Neural cell (in vitro differentiated cells): ENCODE measurements around the gene MLKL. TPM values are rescaled to one million over a fixed set of nuclear protein-coding genes. Genes with fewer than 3 reads are reported as not detected.

Experiments
- H2AFZ ChIP-seq: fragments of 200-600, 300-800 bp; sonication (generic), shearing (Covaris generic); 2 replicates; pipeline ENCODE4 v1.6.0; 2014; ENCODE audit warnings: low read depth, mild to moderate bottlenecking, antibody characterized with exemption, low read length, moderate library complexity
- H3F3A ChIP-seq: fragments of 200-600 bp; shearing (Covaris generic); 2 replicates; pipeline ENCODE4 v1.6.1; 2016; ENCODE audit warnings: mild to moderate bottlenecking, moderate library complexity, mixed read lengths, antibody characterized with exemption, low read length; ENCODE audit not compliant: insufficient read depth, poor library complexity, severe bottlenecking
- H3K27ac ChIP-seq: fragments of 200-600, 300-800 bp; sonication (generic), shearing (Covaris generic); 2 replicates; pipeline ENCODE4 v1.5.1; 2014; ENCODE audit warnings: mild to moderate bottlenecking, low read length, moderate library complexity
- H3K27me3 ChIP-seq: fragments of 300-800, 200-600 bp; sonication (generic), shearing (Covaris generic); 2 replicates; pipeline ENCODE4 v1.6.0; 2014; ENCODE audit warnings: mild to moderate bottlenecking, low read depth, low read length, moderate library complexity; ENCODE audit not compliant: insufficient read depth
- H3K36me3 ChIP-seq: fragments of 300-800, 200-600 bp; sonication (generic), shearing (Covaris generic); 2 replicates; pipeline ENCODE4 v1.5.1; 2014; ENCODE audit warnings: mild to moderate bottlenecking, antibody characterized with exemption, low read length, moderate library complexity; ENCODE audit not compliant: insufficient read depth
- H3K4me2 ChIP-seq: fragments of 300-800, 200-600 bp; sonication (generic), shearing (Covaris generic); 2 replicates; pipeline ENCODE4 v1.6.0; 2014; ENCODE audit warnings: mild to moderate bottlenecking, low read length
- H3K4me3 ChIP-seq: fragments of 300-800, 200-600 bp; sonication (generic), shearing (Covaris generic); 2 replicates; pipeline ENCODE4 v1.5.1; 2014; ENCODE audit warnings: mild to moderate bottlenecking, low read length, moderate library complexity
- H3K79me2 ChIP-seq: fragments of 200-600 bp; shearing (Covaris generic); replicated peaks from 2 replicates; pipeline ENCODE4 v1.6.0; 2014; ENCODE audit warnings: mild to moderate bottlenecking, low read length, moderate library complexity; ENCODE audit not compliant: insufficient read depth
- H3K9ac ChIP-seq: fragments of 300-800, 200-600 bp; sonication (generic), shearing (Covaris generic); 2 replicates; pipeline ENCODE4 v1.6.1; 2016; ENCODE audit warnings: mild to moderate bottlenecking, low read length, mixed read lengths
- H3K9me2 ChIP-seq: fragments of 200-600 bp; shearing (Covaris generic); 2 replicates; pipeline ENCODE4 v1.6.1; 2016; ENCODE audit warnings: mild to moderate bottlenecking, low read length, mixed read lengths; ENCODE audit not compliant: insufficient read depth
- H3K9me3 ChIP-seq: fragments of 200-600, 300-800 bp; sonication (generic), shearing (Covaris generic); 2 replicates; pipeline ENCODE4 v1.6.1; 2016; ENCODE audit warnings: mild to moderate bottlenecking, mixed run types, low read length, moderate library complexity, mixed read lengths
- H4K20me1 ChIP-seq: fragments of 200-600 bp; shearing (Covaris generic); 2 replicates; pipeline ENCODE4 v1.6.1; 2016; ENCODE audit warnings: mild to moderate bottlenecking, mixed run types; ENCODE audit not compliant: insufficient read depth
- CTCF ChIP-seq: fragments of 450-650 bp; IDR thresholded peaks from 2 replicates; pipeline ENCODE4 v1.5.1; 2014; ENCODE audit warnings: antibody characterized with exemption, mild to moderate bottlenecking, moderate library complexity; ENCODE audit not compliant: poor library complexity, severe bottlenecking
- EP300 ChIP-seq: fragments of 450-650 bp; conservative IDR thresholded peaks from 2 replicates; pipeline ENCODE4 v1.6.1; 2014; ENCODE audit warnings: antibody characterized with exemption, mild to moderate bottlenecking, moderate library complexity; ENCODE audit not compliant: poor library complexity, severe bottlenecking
- EZH2 ChIP-seq: fragments of 200-600, 300-800 bp; shearing (Covaris generic), sonication (generic); IDR thresholded peaks from 2 replicates; pipeline ENCODE4 v1.6.1; 2014; ENCODE audit warnings: antibody characterized with exemption, low read length, borderline replicate concordance, mild to moderate bottlenecking; ENCODE audit not compliant: insufficient read depth, poor library complexity, severe bottlenecking
- MXI1 ChIP-seq: fragments of 450-650 bp; conservative IDR thresholded peaks from 2 replicates; pipeline ENCODE4 v1.6.1; 2014; ENCODE audit warnings: antibody characterized with exemption, mild to moderate bottlenecking; ENCODE audit not compliant: poor library complexity, severe bottlenecking
- POLR2AphosphoS5 ChIP-seq: IDR thresholded peaks from 2 replicates; pipeline ENCODE4 v1.6.1; 2012
- RAD21 ChIP-seq: fragments of 450-650 bp; conservative IDR thresholded peaks from 2 replicates; pipeline ENCODE4 v1.6.1; 2014; ENCODE audit warnings: antibody characterized with exemption, mild to moderate bottlenecking, moderate library complexity
- REST ChIP-seq: IDR thresholded peaks from 2 replicates; pipeline ENCODE4 v1.6.1; 2012; ENCODE audit warnings: borderline replicate concordance
- SMC3 ChIP-seq: fragments of 450-650 bp; conservative IDR thresholded peaks from 2 replicates; pipeline ENCODE4 v1.6.1; 2014; ENCODE audit warnings: antibody characterized with exemption, mild to moderate bottlenecking, moderate library complexity; ENCODE audit not compliant: poor library complexity
- TAF1 ChIP-seq: IDR thresholded peaks from 2 replicates; pipeline ENCODE4 v1.6.1; 2012; ENCODE audit warnings: low read depth
- polyA plus RNA-seq: library from polyadenylated mRNA; depleted of rRNA; stranded (reverse); fragments of >200 nt; gene quantifications from 2 replicates; pipeline ENCODE4 v1.2.3, GENCODE V29; 2014

MLKL gene
- polyA plus RNA-seq, 1 donor from 2014 or later = not detected

GRCh38 chr16:74650966-74651567 is 49.6 kb downstream of the MLKL start:
- Histone ChIP-seq H3K4me3 (no peak overlapping the region), H3K79me2 (peaks cover 13% of the 10 kb centered on the region), H3K9ac (no peak overlapping the region), H3K27ac (no peak overlapping the region), H3K36me3 (no peaks in the 10 kb centered on the region), H3K9me3 (no peaks in the 10 kb centered on the region), H3K27me3 (no peaks in the 10 kb centered on the region), H3K9me2 (no peaks in the 10 kb centered on the region), H3F3A (no peaks in the 10 kb centered on the region), H4K20me1 (no peaks in the 10 kb centered on the region), H2AFZ (no peak overlapping the region), H3K4me2 (no peak overlapping the region)
- no peak for TF ChIP-seq RAD21
- TF ChIP-seq CTCF = peak; percentile 56
- no peak for TF ChIP-seq EP300
- no peak for TF ChIP-seq POLR2AphosphoS5
- peak; percentile 33 for TF ChIP-seq SMC3
- TF ChIP-seq REST = no peak

GRCh38 chr16:74649839-74650504 is 50.7 kb downstream of the MLKL start:
- H3K4me2 ChIP-seq = no peak overlapping the region
- no peaks in the 10 kb centered on the region for H3K27me3 ChIP-seq
- no peak for TF ChIP-seq MXI1
- TF ChIP-seq SMC3 = no peak
- no peak for TF ChIP-seq RAD21
- no peak for TF ChIP-seq EZH2
- no peak for TF ChIP-seq TAF1
- TF ChIP-seq REST = no peak
- TF ChIP-seq EP300 = no peak
- TF ChIP-seq POLR2AphosphoS5 = no peak
- TF ChIP-seq CTCF = no peak
- H3K9me3 ChIP-seq = no peaks in the 10 kb centered on the region
- peaks cover 9% of the 10 kb centered on the region for H3K79me2 ChIP-seq
- no peaks in the 10 kb centered on the region for H4K20me1 ChIP-seq
- H3K27ac ChIP-seq = no peak overlapping the region
- H3K9me2 ChIP-seq = no peaks in the 10 kb centered on the region
- no peaks in the 10 kb centered on the region for H3K36me3 ChIP-seq
- H3K9ac ChIP-seq = no peak overlapping the region
- no peaks in the 10 kb centered on the region for H3F3A ChIP-seq
- H2AFZ ChIP-seq = no peak overlapping the region
- H3K4me3 ChIP-seq = no peak overlapping the region
